H1 (cell line): ENCODE measurements around the gene LPXN. TPM values are rescaled to one million over a fixed set of nuclear protein-coding genes. Genes with fewer than 3 reads are reported as not detected.
A peak's percentile ranks its signal among the peaks of the same experiment; 100 is the strongest.

Source experiments
- CTCF ChIA-PET: fragments of 300-600 bp; sonication (Branson Sonifier 250); formaldehyde crosslinking; loops from one replicate; lab custom pipeline; 2021; ENCODE audit not compliant: partially characterized antibody; lab: Charles Lee
- POLR2A ChIA-PET: fragments of 300-600 bp; sonication (Branson Sonifier 250); formaldehyde crosslinking; loops from one replicate; lab custom pipeline; 2021; ENCODE audit warnings: inconsistent platforms; ENCODE audit not compliant: partially characterized antibody; lab: Charles Lee
- DNase-seq, 2 experiments: peaks; one replicate each; pipeline versions ENCODE4 v3.0.0 to v3.0.0-alpha.2; 2010 to 2022; ENCODE audit warnings: low spot score in 2 of 2, low read depth in 1 of 2, mixed read lengths in 1 of 2
- FAIRE-seq: peaks from 2 replicates; lab custom pipeline; 2011; peaks lifted over from hg19 to GRCh38; lab: Jason Lieb, UNC
- H2AFZ ChIP-seq: 2 replicates; pipeline ENCODE4 v1.8.1; 2012; ENCODE audit warnings: low read length, inconsistent platforms
- H2AK5ac ChIP-seq: 2 replicates; pipeline ENCODE4 v1.6.1; 2013; ENCODE audit warnings: low read depth, low read length
- H2BK120ac ChIP-seq: replicated peaks from 2 replicates; pipeline ENCODE3; 2013; ENCODE audit warnings: low read depth, low read length, inconsistent platforms
- H2BK12ac ChIP-seq: 2 replicates; pipeline ENCODE4 v1.6.1; 2013; ENCODE audit warnings: low read depth, low read length
- H2BK15ac ChIP-seq: 2 replicates; pipeline ENCODE4 v1.6.1; 2013; ENCODE audit warnings: low read length
- H2BK20ac ChIP-seq: 2 replicates; pipeline ENCODE4 v1.6.1; 2013; ENCODE audit warnings: low read length
- H2BK5ac ChIP-seq: 2 replicates; pipeline ENCODE4 v1.6.1; 2013; ENCODE audit warnings: low read depth, low read length
- H3K14ac ChIP-seq: 2 replicates; pipeline ENCODE4 v1.6.1; 2013; ENCODE audit warnings: inconsistent platforms; ENCODE audit not compliant: insufficient read length
- H3K18ac ChIP-seq: 2 replicates; pipeline ENCODE4 v1.6.1; 2013; ENCODE audit warnings: low read length; ENCODE audit errors: extremely low read depth
- H3K23ac ChIP-seq: 2 replicates; pipeline ENCODE4 v1.6.1; 2013; ENCODE audit warnings: inconsistent platforms; ENCODE audit not compliant: insufficient read length
- H3K23me2 ChIP-seq: 2 replicates; pipeline ENCODE4 v1.6.1; 2013; ENCODE audit warnings: low read depth, low read length
- H3K27ac ChIP-seq: 2 replicates; pipeline ENCODE4 v1.6.1; 2011; ENCODE audit warnings: low read depth, low read length, inconsistent platforms
- H3K27me3 ChIP-seq, 4 experiments: replicated peaks in 1 of 4; 1 replicate in 1 of 4; 2 replicates in 3 of 4; pipeline versions ENCODE4 v1.6.1 to v1.8.1; 2011 to 2013; ENCODE audit warnings: low read length in 3 of 4, mild to moderate bottlenecking in 3 of 4, inconsistent platforms in 2 of 4, mixed read lengths in 2 of 4, moderate library complexity in 1 of 4; ENCODE audit not compliant: control insufficient read depth in 3 of 4, insufficient read depth in 3 of 4; ENCODE audit errors: extremely low read depth in 1 of 4
- H3K36me3 ChIP-seq, 4 experiments: 2 replicates each; pipeline versions ENCODE4 v1.6.1 to v1.8.1; 2011 to 2013; ENCODE audit warnings: mild to moderate bottlenecking in 4 of 4, low read length in 3 of 4, moderate library complexity in 2 of 4, control low read depth in 1 of 4, inconsistent platforms in 1 of 4; ENCODE audit not compliant: insufficient read depth in 4 of 4, control insufficient read depth in 2 of 4
- H3K4ac ChIP-seq: replicated peaks from 2 replicates; pipeline ENCODE3; 2013; ENCODE audit warnings: low read length, low read depth, mixed read lengths, inconsistent platforms; ENCODE audit not compliant: insufficient read length
- H3K4me1 ChIP-seq, 4 experiments: replicated peaks in 1 of 4; 1 replicate in 1 of 4; 2 replicates in 3 of 4; pipeline versions ENCODE4 v1.6.1 to v1.8.1; 2011 to 2013; ENCODE audit warnings: low read length in 3 of 4, inconsistent platforms in 2 of 4, mixed read lengths in 1 of 4; ENCODE audit not compliant: insufficient read depth in 4 of 4, control insufficient read depth in 3 of 4
- H3K4me2 ChIP-seq, 2 experiments: 2 replicates each; pipeline versions ENCODE4 v1.6.1 to v1.8.1; 2011 to 2013; ENCODE audit warnings: low read depth in 2 of 2, low read length in 2 of 2, control low read depth in 1 of 2, inconsistent platforms in 1 of 2, mild to moderate bottlenecking in 1 of 2; ENCODE audit not compliant: insufficient read depth in 1 of 2
- H3K4me3 ChIP-seq, 4 experiments: fragments of 200-600, 300-600 bp in 1 of 4; sonication (generic), shearing (Covaris generic), sonication (Bioruptor Twin) in 1 of 4; 2 replicates each; pipeline versions ENCODE4 v1.5.1 to v1.8.1; 2011 to 2016; ENCODE audit warnings: low read length in 4 of 4, low read depth in 3 of 4, control low read depth in 2 of 4, inconsistent platforms in 2 of 4, mild to moderate bottlenecking in 2 of 4, mixed read lengths in 1 of 4, moderate library complexity in 1 of 4; ENCODE audit not compliant: insufficient read depth in 2 of 4; ENCODE audit errors: extremely low read depth in 1 of 4
- H3K56ac ChIP-seq: replicated peaks from 2 replicates; pipeline ENCODE3; 2013; ENCODE audit warnings: low read depth, mild to moderate bottlenecking, mixed read lengths, low read length, inconsistent platforms; ENCODE audit not compliant: insufficient read length
- H3K79me1 ChIP-seq: 2 replicates; pipeline ENCODE4 v1.6.1; 2013; ENCODE audit warnings: low read depth, low read length, control low read depth
- H3K79me2 ChIP-seq, 2 experiments: 2 replicates each; pipeline versions ENCODE4 v1.6.1 to v1.8.1; 2012 to 2013; ENCODE audit warnings: low read length in 2 of 2, mild to moderate bottlenecking in 2 of 2, inconsistent platforms in 1 of 2; ENCODE audit not compliant: insufficient read depth in 2 of 2, control insufficient read depth in 1 of 2
- H3K9ac ChIP-seq, 4 experiments: replicated peaks in 1 of 4; 1 replicate in 1 of 4; 2 replicates in 3 of 4; pipeline versions ENCODE4 v1.6.1 to v1.8.1; 2011 to 2013; ENCODE audit warnings: low read depth in 3 of 4, low read length in 3 of 4, control low read depth in 2 of 4, mild to moderate bottlenecking in 2 of 4, moderate library complexity in 2 of 4, inconsistent platforms in 1 of 4; ENCODE audit errors: extremely low read depth in 1 of 4
- H3K9me3 ChIP-seq, 2 experiments: 2 replicates each; pipeline versions ENCODE4 v1.6.1 to v1.8.1; 2012 to 2013; ENCODE audit warnings: mild to moderate bottlenecking in 2 of 2, moderate library complexity in 2 of 2, control low read depth in 1 of 2, inconsistent platforms in 1 of 2, low read depth in 1 of 2, low read length in 1 of 2, mixed read lengths in 1 of 2; ENCODE audit not compliant: insufficient read depth in 2 of 2
- H4K20me1 ChIP-seq, 2 experiments: replicated peaks in 1 of 2; 2 replicates each; pipeline versions ENCODE3 to v1.8.1; 2011 to 2013; ENCODE audit warnings: inconsistent platforms in 2 of 2, low read length in 2 of 2, mild to moderate bottlenecking in 1 of 2; ENCODE audit not compliant: insufficient read depth in 2 of 2, control insufficient read depth in 1 of 2
- H4K5ac ChIP-seq: 2 replicates; pipeline ENCODE4 v1.6.1; 2013; ENCODE audit warnings: low read length, low read depth, mixed read lengths, inconsistent platforms; ENCODE audit not compliant: insufficient read length
- H4K8ac ChIP-seq: 2 replicates; pipeline ENCODE4 v1.8.0; 2013; ENCODE audit warnings: mild to moderate bottlenecking, moderate library complexity, low read length, inconsistent platforms; ENCODE audit not compliant: insufficient read depth; ENCODE audit errors: extremely low read depth
- H4K91ac ChIP-seq: replicated peaks from 2 replicates; pipeline ENCODE3; 2013; ENCODE audit warnings: low read length, mixed read lengths, inconsistent platforms; ENCODE audit not compliant: insufficient read length
- CHD1 ChIP-seq: IDR thresholded peaks from 2 replicates; pipeline ENCODE4 v1.6.1; 2012; ENCODE audit warnings: low read depth, low read length, improper control_type of control experiment
- CREB1 ChIP-seq: IDR thresholded peaks from 2 replicates; pipeline ENCODE4 v1.6.1; 2012; ENCODE audit warnings: inconsistent platforms
- CTBP2 ChIP-seq: IDR thresholded peaks from 2 replicates; pipeline ENCODE4 v1.7.0; 2011; ENCODE audit warnings: borderline replicate concordance, mild to moderate bottlenecking, moderate library complexity, mixed read lengths, low read length; ENCODE audit not compliant: insufficient read depth, insufficient read length
- KDM4A ChIP-seq: IDR thresholded peaks from one replicate; pipeline ENCODE4 v1.7.1; 2012; ENCODE audit warnings: low read depth, mild to moderate bottlenecking, moderate library complexity, low read length, inconsistent platforms; ENCODE audit not compliant: severe bottlenecking
- NRF1 ChIP-seq: IDR thresholded peaks from 2 replicates; pipeline ENCODE4 v1.6.1; 2011; ENCODE audit warnings: mild to moderate bottlenecking, low read depth, low read length, improper control_type of control experiment
- SIN3A ChIP-seq, 2 experiments: IDR thresholded peaks in 1 of 2; conservative IDR thresholded peaks in 1 of 2; 2 replicates each; pipeline ENCODE4 v1.6.1; 2011 to 2012; ENCODE audit warnings: low read length in 2 of 2, improper control_type of control experiment in 1 of 2, low read depth in 1 of 2, mild to moderate bottlenecking in 1 of 2
- SIX5 ChIP-seq: IDR thresholded peaks from 2 replicates; pipeline ENCODE4 v1.6.1; 2011; ENCODE audit warnings: mild to moderate bottlenecking, low read depth, low read length
- SP1 ChIP-seq: IDR thresholded peaks from 2 replicates; pipeline ENCODE4 v1.6.1; 2011; ENCODE audit warnings: low read depth, low read length
- TAF1 ChIP-seq: IDR thresholded peaks from 2 replicates; pipeline ENCODE4 v1.6.1; 2011; ENCODE audit warnings: mild to moderate bottlenecking, low read depth, low read length
- TEAD4 ChIP-seq: IDR thresholded peaks from 2 replicates; pipeline ENCODE4 v1.6.1; 2012; ENCODE audit warnings: low read depth, low read length, inconsistent platforms, mixed read lengths
- YY1 ChIP-seq: IDR thresholded peaks from 2 replicates; pipeline ENCODE4 v1.6.1; 2011; ENCODE audit warnings: low read depth, mild to moderate bottlenecking, low read length
- WGBS, 2 experiments: shearing (Covaris generic) in 1 of 2; methylation state at CpG; one replicate each; pipeline versions ENCODE4 v1.1.6 to v1.1.7; 2013 to 2015; ENCODE audit warnings: low lambda C conversion rate in 2 of 2, mixed read lengths in 2 of 2, inconsistent platforms in 1 of 2, low coverage in 1 of 2, missing lambda C conversion rate in 1 of 2; ENCODE audit not compliant: insufficient replicate concordance in 2 of 2, insufficient coverage in 1 of 2, insufficient read length in 1 of 2; ENCODE audit errors: extremely low coverage in 1 of 2, missing lambda C conversion rate in 1 of 2; 5-methylcytosine and 5-hydroxymethylcytosine counted together
- polyA plus RNA-seq, 7 experiments: library from polyadenylated mRNA; depleted of rRNA in 3 of 7; stranded (reverse) in 5 of 7; unstranded in 2 of 7; fragments of >200 nt in 5 of 7; fragments of 200-250 nt in 2 of 7; gene quantifications; 1 replicate in 5 of 7; 2 replicates in 1 of 7; 4 replicates in 1 of 7; pipeline versions ENCODE4 v1.2.1 to v1.2.3, GENCODE V29; 2011 to 2013; ENCODE audit warnings: missing spikeins in 2 of 7, mixed read lengths in 2 of 7
- total RNA-seq: library from RNA; stranded (reverse); fragmentation: NEBNext Ultra II Directional; extraction: Animal tissue kit (Norgen Biotek cat#: 25700); gene quantifications from 2 replicates; pipeline ENCODE4 v1.2.1, GENCODE V29; 2021
- TF ChIP-seq, protein P1 (sequence below): IDR thresholded peaks from 2 replicates; pipeline ENCODE4 v1.6.1; 2012; ENCODE audit warnings: inconsistent platforms

Gene LPXN
- total and polyA plus RNA-seq, 2 of the 8 experiments (the other 6 are each of a cell fraction or from before 2014, with no cell fraction given) = 1.4 to 2.7 TPM

DNA sequence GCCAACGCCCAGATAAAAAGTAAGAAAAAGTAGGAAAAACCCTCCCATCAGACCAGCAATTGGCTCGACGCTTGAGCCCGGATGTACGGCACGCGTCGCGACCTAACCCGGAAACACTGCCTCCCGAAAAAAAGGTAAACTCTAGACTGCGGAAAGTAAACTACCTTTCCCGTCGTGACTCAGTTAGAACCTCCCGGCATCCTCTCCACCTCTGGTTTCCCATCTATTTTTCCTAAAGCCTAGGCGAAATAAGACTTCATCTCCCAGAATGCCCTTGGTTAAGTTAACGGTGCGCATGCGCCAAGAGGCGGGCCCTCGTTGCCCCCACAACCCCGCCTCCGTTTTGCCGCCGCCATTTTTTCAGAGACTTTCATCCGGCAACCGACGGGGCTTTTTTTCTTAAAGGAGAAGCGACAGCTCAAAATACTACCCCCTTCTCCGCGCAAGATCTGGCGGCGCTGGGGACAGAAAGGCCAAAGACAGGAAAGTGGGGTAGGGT is 2.5 kb upstream of the LPXN start:
- H3K18ac ChIP-seq = peak overlapping the region; percentile 93
- peak overlapping the region; percentile 29; the same call in 1 of the 2 replicates for H2AK5ac ChIP-seq
- H3K9ac ChIP-seq = peak overlapping the region; percentile 88 to 100 (median 100)
- peaks cover 0 to 2% (median 2%) of the 10 kb centered on the region in 4 experiments; a peak in 4 of 7 replicates for H3K4me1 ChIP-seq
- FAIRE-seq = peak; percentile 96
- H2BK12ac ChIP-seq = peak overlapping the region; percentile 62; the same call in 1 of the 2 replicates
- H4K20me1 ChIP-seq = peaks cover 0 to 3% of the 10 kb centered on the region in 2 experiments
- peak overlapping the region; percentile 78 to 82 for H3K4me2 ChIP-seq
- H3K27ac ChIP-seq = peak overlapping the region; percentile 100
- H2BK5ac ChIP-seq = peak overlapping the region; percentile 97
- peak overlapping the region; percentile 44 for H2AFZ ChIP-seq
- H4K5ac ChIP-seq = peak overlapping the region; percentile 99
- H4K8ac ChIP-seq = peak overlapping the region; percentile 99; the same call in 1 of the 2 replicates
- peak overlapping the region; percentile 97 for H3K56ac ChIP-seq
- H2BK120ac ChIP-seq = peak overlapping the region; percentile 78
- H3K4me3 ChIP-seq = peak overlapping the region; percentile 96 to 100 (median 98)
- H3K4ac ChIP-seq = peak overlapping the region; percentile 11
- CTCF ChIA-PET = interaction anchor here (1.2 to 3.1 kb wide), 3 partner anchors 10 to 570 kb away, joined by 4 to 26 read pairs (median 5); no protein-coding TSS in a partner anchor
- H3K9me3 ChIP-seq = no peaks in the 10 kb centered on the region
- DNase-seq = peak; percentile 91
- no peaks in the 10 kb centered on the region for H3K79me1 ChIP-seq
- WGBS, 2 experiments = 1% methylated on average over 33 of the region's 33 CpGs; no CpG with 5 or more reads in 1 of the 2 experiments
- peak overlapping the region; percentile 99 for H4K91ac ChIP-seq
- POLR2A ChIA-PET = interaction anchor here (0.6 to 2.0 kb wide), 13 partner anchors 8 to 941 kb away, joined by 3 to 13 read pairs (median 3); no protein-coding TSS in a partner anchor
- H3K14ac ChIP-seq = peak overlapping the region; percentile 73
- no peaks in the 10 kb centered on the region for H3K27me3 ChIP-seq
- H2BK20ac ChIP-seq = no peak overlapping the region
- peaks cover 9 to 38% of the 10 kb centered on the region in 2 experiments; a peak in 3 of 4 replicates for H3K79me2 ChIP-seq
- peaks cover 0 to 7% (median 0%) of the 10 kb centered on the region in 4 experiments; a peak in 1 of 8 replicates for H3K36me3 ChIP-seq
- H2BK15ac ChIP-seq = 0 out of 2 replicates have a peak overlapping the region, but pooled peaks have one; percentile 46
- H3K23me2 ChIP-seq = no peaks in the 10 kb centered on the region
- H3K23ac ChIP-seq = no peak overlapping the region
- TF ChIP-seq, protein P1, sequence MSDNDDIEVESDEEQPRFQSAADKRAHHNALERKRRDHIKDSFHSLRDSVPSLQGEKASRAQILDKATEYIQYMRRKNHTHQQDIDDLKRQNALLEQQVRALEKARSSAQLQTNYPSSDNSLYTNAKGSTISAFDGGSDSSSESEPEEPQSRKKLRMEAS = peak; percentile 66
- peak; percentile 68; the same call in 1 of the 2 replicates for TF ChIP-seq SP1
- TF ChIP-seq TAF1 = peak; percentile 2; the same call in 1 of the 2 replicates
- no peak for TF ChIP-seq KDM4A
- peak; percentile 75 for TF ChIP-seq CREB1
- peak; percentile 84; the same call in 1 of the 2 replicates for TF ChIP-seq CHD1
- TF ChIP-seq NRF1 = peak; percentile 94
- no peak for TF ChIP-seq TEAD4
- TF ChIP-seq CTBP2 = no peak
- peak; percentile 95 for TF ChIP-seq YY1
- no peak; a peak in 1 of 4 replicates for TF ChIP-seq SIN3A (conservative IDR thresholded peaks at IDR 0.05 in 1 of 2, IDR thresholded peaks at IDR 0.05 in 1 of 2; ENCODE audit: low read depth in 1 of 2, low read length in 2 of 2)
- peak; percentile 85 for TF ChIP-seq SIX5
